Right ventricle myocardium superior (tissue), 1 donor: Measurements from ENCODE around the gene VPREB3. TPM values are rescaled to one million over a fixed set of nuclear protein-coding genes. Genes with fewer than 3 reads are reported as not detected.
"Not testable (repeated sequence)": the region's sequence is repeated elsewhere in the genome, so short reads cannot be mapped to it uniquely, and the experiment has no call there.

ENCODE experiments used
- ATAC-seq: fragments of 200-7000 bp; cut with Tn5 transposase; one replicate; pipeline ENCODE4 v1.9.1; 2020; ENCODE audit warnings: mild to moderate bottlenecking; ENCODE audit not compliant: poor library complexity
- DNase-seq: peaks from one replicate; pipeline ENCODE4 v3.0.0-alpha.2; 2020
- intact Hi-C: fragments of 100-400 bp; cut with DNase I; formaldehyde crosslinking; loops from one replicate; pipeline ENCODE4 v1.11.2; 2022
- total RNA-seq: library from RNA; stranded (reverse); fragmentation: NEBNext Ultra II Directional; extraction: Animal tissue kit (Norgen Biotek cat#: 25700); gene quantifications from one replicate; pipeline ENCODE4 v1.2.1, GENCODE V29; 2021
- donor health status: DM: no; HTN: yes; CAD: no; lungs with severe emphysema.

The VPREB3 gene
- total RNA-seq, 1 donor from 2014 or later = 0.51 TPM

GRCh38 chr22:23750714-23751440, 3.3 kb downstream of the VPREB3 start, which contains the start of gene ZNF70:
TSS of gene ZNF70 (minus strand) at chr22:23751112. CDS start at chr22:23745140, 5,972 bp downstream.
- peak; percentile 97 for ATAC-seq
- intact Hi-C loops = no loop called here
- DNase-seq = peak; percentile 93

- intact Hi-C loops = no loop called here
- no peak for ATAC-seq
- DNase-seq = no peak
These were observed 3.9 kb downstream of the VPREB3 start for GRCh38 chr22:23750367-23750713.

- intact Hi-C loops = no loop called here
- ATAC-seq (no peak), DNase-seq (no peak)
These were observed 4.4 kb downstream of the VPREB3 start for GRCh38 chr22:23749841-23750301.

GRCh38 chr22:23745791-23746190, 8.4 kb downstream of the VPREB3 start:
- ATAC-seq = no peak
- intact Hi-C loops = no loop called here
- DNase-seq = no peak

GRCh38 chr22:23744485-23744884, 9.7 kb downstream of the VPREB3 start:
- ATAC-seq = no peak
- no peak for DNase-seq
- intact Hi-C loops = no loop called here

- ATAC-seq (no peak), DNase-seq (no peak)
- intact Hi-C loops = no loop called here
These were observed 10.2 kb downstream of the VPREB3 start for GRCh38 chr22:23744001-23744400.

GRCh38 chr22:23743303-23743705, 10.9 kb downstream of the VPREB3 start:
- intact Hi-C loops = no loop called here
- ATAC-seq (peak; percentile 31), DNase-seq (peak; percentile 75)

GRCh38 chr22:23742505-23743264, 11.5 kb downstream of the VPREB3 start:
- DNase-seq (peak; percentile 70), ATAC-seq (peak; percentile 91)
- intact Hi-C loops = no loop called here

GRCh38 chr22:23737696-23738095, 16.5 kb downstream of the VPREB3 start:
- no peak for ATAC-seq
- DNase-seq = no peak
- intact Hi-C loops = no loop called here

GRCh38 chr22:23728108-23728507, 26.1 kb downstream of the VPREB3 start:
- intact Hi-C loops, ATAC-seq, DNase-seq: not testable (repeated sequence)

- intact Hi-C loops = no loop called here
- DNase-seq (no peak), ATAC-seq (no peak)
These were observed 31.5 kb downstream of the VPREB3 start for GRCh38 chr22:23722724-23723123.

GRCh38 chr22:23722160-23722559, 32.1 kb downstream of the VPREB3 start:
- DNase-seq (no peak), ATAC-seq (no peak)
- intact Hi-C loops = no loop called here

GRCh38 chr22:23720855-23721254, 33.4 kb downstream of the VPREB3 start:
- ATAC-seq (no peak), DNase-seq (no peak)
- intact Hi-C loops = no loop called here

- no peak for ATAC-seq
- DNase-seq = no peak
- intact Hi-C loops = no loop called here
These were observed 35.7 kb downstream of the VPREB3 start for GRCh38 chr22:23718371-23719165.

GRCh38 chr22:23716811-23717801, 37.1 kb downstream of the VPREB3 start:
- DNase-seq (peak; percentile 93), ATAC-seq (peak; percentile 99)
- intact Hi-C loops = no loop called here

- DNase-seq = no peak
- intact Hi-C loops = no loop called here
- ATAC-seq = no peak
These were observed 38.3 kb downstream of the VPREB3 start for GRCh38 chr22:23715806-23716375.

GRCh38 chr22:23714596-23715578, 39.3 kb downstream of the VPREB3 start:
- intact Hi-C loops = no loop called here
- ATAC-seq (no peak), DNase-seq (no peak)
